WERI-Rb-1 (cell line): ENCODE measurements around the gene SEPTIN10.

Experiments
- DNase-seq: peaks from one replicate; pipeline ENCODE4 v3.0.0-alpha.2; 2020
- H3K27ac ChIP-seq: fragments of 250-450 bp; sonication (Bioruptor Pico); 2 replicates; pipeline ENCODE4 v1.5.1; 2020; ENCODE audit warnings: mild to moderate bottlenecking, moderate library complexity
- H3K27me3 ChIP-seq: fragments of 250-450 bp; sonication (Bioruptor Pico); 2 replicates; pipeline ENCODE4 v1.5.1; 2021; ENCODE audit warnings: mild to moderate bottlenecking, low read depth, moderate library complexity; ENCODE audit not compliant: insufficient read depth, severe bottlenecking
- H3K36me3 ChIP-seq: fragments of 250-450 bp; sonication (Bioruptor Pico); 2 replicates; pipeline ENCODE4 v1.5.1; 2020; ENCODE audit warnings: mild to moderate bottlenecking, moderate library complexity
- H3K4me3 ChIP-seq: 2 replicates; pipeline ENCODE4 v1.5.1; 2011; ENCODE audit warnings: low read depth, mild to moderate bottlenecking, control low read depth, low read length
- H3K9me3 ChIP-seq: fragments of 250-450 bp; sonication (Bioruptor Pico); 2 replicates; pipeline ENCODE4 v1.5.1; 2021; ENCODE audit warnings: mild to moderate bottlenecking, moderate library complexity; ENCODE audit not compliant: severe bottlenecking
- CTCF ChIP-seq: IDR thresholded peaks from 2 replicates; pipeline ENCODE4 v1.5.1; 2011; ENCODE audit warnings: low read depth, mild to moderate bottlenecking, control low read depth, inconsistent platforms, low read length

Gene SEPTIN10

GRCh38 chr2:109616184-109616583 is 2.4 kb upstream of the SEPTIN10 start:
- H3K27ac ChIP-seq: no peak overlapping the region
- H3K4me3 ChIP-seq: no peak overlapping the region
- no peaks in the 10 kb centered on the region for H3K9me3 ChIP-seq
- no peaks in the 10 kb centered on the region for H3K36me3 ChIP-seq
- DNase-seq: no peak
- TF ChIP-seq CTCF: no peak
- no peaks in the 10 kb centered on the region for H3K27me3 ChIP-seq

- TF ChIP-seq CTCF: no peak
- H3K27ac ChIP-seq: no peak overlapping the region
- no peaks in the 10 kb centered on the region for H3K36me3 ChIP-seq
- DNase-seq: no peak
- no peaks in the 10 kb centered on the region for H3K9me3 ChIP-seq
- H3K27me3 ChIP-seq: no peaks in the 10 kb centered on the region
- H3K4me3 ChIP-seq: no peak overlapping the region
Measured at GRCh38 chr2:109615637-109616144, 1.9 kb upstream of the SEPTIN10 start.

- peak overlapping the region; percentile 97 for H3K27ac ChIP-seq
- H3K36me3 ChIP-seq: no peaks in the 10 kb centered on the region
- no peak for DNase-seq
Measured at GRCh38 chr2:109614715-109615636, 1.2 kb upstream of the SEPTIN10 start.

GRCh38 chr2:109613081-109613921 is 465 bp downstream of the SEPTIN10 start:
- no peak for TF ChIP-seq CTCF
- Histone ChIP-seq H3K27me3 (no peaks in the 10 kb centered on the region), H3K27ac (peak overlapping the region; percentile 97), H3K36me3 (no peaks in the 10 kb centered on the region), H3K4me3 (peak overlapping the region; percentile 93), H3K9me3 (no peaks in the 10 kb centered on the region)
- no peak for DNase-seq

More at GRCh38 chr2:109614715-109615636, 1.2 kb upstream of the SEPTIN10 start:
- TF ChIP-seq CTCF: no peak
- Histone ChIP-seq H3K4me3 (peak overlapping the region; percentile 47), H3K27me3 (no peaks in the 10 kb centered on the region), H3K9me3 (no peaks in the 10 kb centered on the region)

- Histone ChIP-seq H3K9me3 (no peaks in the 10 kb centered on the region), H3K27ac (no peak overlapping the region), H3K4me3 (no peak overlapping the region), H3K36me3 (no peaks in the 10 kb centered on the region), H3K27me3 (no peaks in the 10 kb centered on the region)
- no peak for TF ChIP-seq CTCF
- DNase-seq: no peak
Measured at GRCh38 chr2:109611467-109612095, 2.2 kb downstream of the SEPTIN10 start.
